Bronchial epithelial cell (primary cell): ENCODE results near the gene LAMP1. TPM values are rescaled to one million over a fixed set of nuclear protein-coding genes. Genes with fewer than 3 reads are reported as not detected.

Source experiments
- DNase-seq: peaks from one replicate; pipeline ENCODE4 v3.0.0-alpha.2; 2010; ENCODE audit warnings: low read depth
- FAIRE-seq: peaks from 2 replicates; lab custom pipeline; 2011; peaks lifted over from hg19 to GRCh38; lab: Jason Lieb, UNC
- H3K27me3 ChIP-seq: 2 replicates; pipeline ENCODE4 v1.5.1; 2011; ENCODE audit warnings: low read length; ENCODE audit not compliant: control insufficient read depth, insufficient read depth
- H3K36me3 ChIP-seq: 2 replicates; pipeline ENCODE4 v1.5.1; 2011; ENCODE audit warnings: low read length; ENCODE audit not compliant: control insufficient read depth, insufficient read depth
- H3K4me3 ChIP-seq: 2 replicates; pipeline ENCODE4 v1.5.1; 2011; ENCODE audit warnings: mild to moderate bottlenecking, low read depth, low read length, control low read depth
- CTCF ChIP-seq: IDR thresholded peaks from 2 replicates; pipeline ENCODE4 v1.5.1; 2011; ENCODE audit warnings: mild to moderate bottlenecking, moderate library complexity, low read length, control low read depth, inconsistent platforms; ENCODE audit not compliant: insufficient read depth, severe bottlenecking
- total RNA-seq: library from RNA; depleted of rRNA; stranded (reverse); fragments of >200 nt; gene quantifications from 2 replicates; pipeline ENCODE4 v1.2.1, GENCODE V29; 2014

LAMP1 gene
- total RNA-seq, 1 donor from 2014 or later: 286 TPM

GRCh38 chr13:113274721-113275120, 22.3 kb upstream of the LAMP1 start:
- no peak for FAIRE-seq
- no peak overlapping the region for H3K4me3 ChIP-seq
- H3K27me3 ChIP-seq: no peaks in the 10 kb centered on the region
- no peak for DNase-seq
- no peak for TF ChIP-seq CTCF
- no peaks in the 10 kb centered on the region for H3K36me3 ChIP-seq

- H3K36me3 ChIP-seq: no peaks in the 10 kb centered on the region
- FAIRE-seq: no peak
- no peak overlapping the region for H3K4me3 ChIP-seq
- no peaks in the 10 kb centered on the region for H3K27me3 ChIP-seq
- TF ChIP-seq CTCF: peak; percentile 62
- peak; percentile 65 for DNase-seq
Measured at GRCh38 chr13:113275387-113275786, 21.7 kb upstream of the LAMP1 start.

GRCh38 chr13:113280126-113280525, 16.9 kb upstream of the LAMP1 start:
- FAIRE-seq: no peak
- no peak for DNase-seq

GRCh38 chr13:113283904-113284303, 13.1 kb upstream of the LAMP1 start:
- H3K27me3 ChIP-seq: no peaks in the 10 kb centered on the region
- H3K4me3 ChIP-seq: no peak overlapping the region
- no peaks in the 10 kb centered on the region for H3K36me3 ChIP-seq
- no peak for TF ChIP-seq CTCF
- DNase-seq (peak; percentile 25), FAIRE-seq (no peak)

More at GRCh38 chr13:113280126-113280525, 16.9 kb upstream of the LAMP1 start:
- Histone ChIP-seq H3K27me3 (no peaks in the 10 kb centered on the region), H3K4me3 (no peak overlapping the region), H3K36me3 (no peaks in the 10 kb centered on the region)
- no peak for TF ChIP-seq CTCF

GRCh38 chr13:113288880-113289279, 8.2 kb upstream of the LAMP1 start:
- DNase-seq (peak; percentile 50), FAIRE-seq (no peak)
- Histone ChIP-seq H3K36me3 (no peaks in the 10 kb centered on the region), H3K4me3 (no peak overlapping the region), H3K27me3 (no peaks in the 10 kb centered on the region)
- TF ChIP-seq CTCF: no peak

- no peak for FAIRE-seq
- H3K36me3 ChIP-seq: no peaks in the 10 kb centered on the region
Measured at GRCh38 chr13:113291129-113291528, 5.9 kb upstream of the LAMP1 start.

More at GRCh38 chr13:113291129-113291528, 5.9 kb upstream of the LAMP1 start:
- Histone ChIP-seq H3K27me3 (no peaks in the 10 kb centered on the region), H3K4me3 (no peak overlapping the region)
- no peak for DNase-seq
- no peak for TF ChIP-seq CTCF
